D721Med (cell line): Measurements from ENCODE around the gene RAPGEF6.

Source experiments
- DNase-seq: peaks from one replicate; pipeline ENCODE4 v3.0.0; 2011; ENCODE audit warnings: low spot score; ENCODE audit not compliant: insufficient read length
- FAIRE-seq: peaks from 2 replicates; lab custom pipeline; 2011; peaks lifted over from hg19 to GRCh38; lab: Jason Lieb, UNC
- TF ChIP-seq, protein P1 (sequence below): IDR thresholded peaks from 2 replicates; pipeline ENCODE4 v1.5.1; 2012; ENCODE audit warnings: mild to moderate bottlenecking, control low read depth; ENCODE audit not compliant: insufficient read depth; ENCODE audit errors: missing control alignments

The RAPGEF6 gene

GRCh38 chr5:131533836-131534235, 101.2 kb downstream of the RAPGEF6 start:
- FAIRE-seq (no peak), DNase-seq (no peak)
- TF ChIP-seq, protein P1, sequence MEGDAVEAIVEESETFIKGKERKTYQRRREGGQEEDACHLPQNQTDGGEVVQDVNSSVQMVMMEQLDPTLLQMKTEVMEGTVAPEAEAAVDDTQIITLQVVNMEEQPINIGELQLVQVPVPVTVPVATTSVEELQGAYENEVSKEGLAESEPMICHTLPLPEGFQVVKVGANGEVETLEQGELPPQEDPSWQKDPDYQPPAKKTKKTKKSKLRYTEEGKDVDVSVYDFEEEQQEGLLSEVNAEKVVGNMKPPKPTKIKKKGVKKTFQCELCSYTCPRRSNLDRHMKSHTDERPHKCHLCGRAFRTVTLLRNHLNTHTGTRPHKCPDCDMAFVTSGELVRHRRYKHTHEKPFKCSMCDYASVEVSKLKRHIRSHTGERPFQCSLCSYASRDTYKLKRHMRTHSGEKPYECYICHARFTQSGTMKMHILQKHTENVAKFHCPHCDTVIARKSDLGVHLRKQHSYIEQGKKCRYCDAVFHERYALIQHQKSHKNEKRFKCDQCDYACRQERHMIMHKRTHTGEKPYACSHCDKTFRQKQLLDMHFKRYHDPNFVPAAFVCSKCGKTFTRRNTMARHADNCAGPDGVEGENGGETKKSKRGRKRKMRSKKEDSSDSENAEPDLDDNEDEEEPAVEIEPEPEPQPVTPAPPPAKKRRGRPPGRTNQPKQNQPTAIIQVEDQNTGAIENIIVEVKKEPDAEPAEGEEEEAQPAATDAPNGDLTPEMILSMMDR, result no peak

GRCh38 chr5:131532031-131532640, 102.9 kb downstream of the RAPGEF6 start:
- TF ChIP-seq, protein P1, result no peak
- DNase-seq (no peak), FAIRE-seq (no peak)

- FAIRE-seq, result no peak
- DNase-seq, result no peak
- TF ChIP-seq, protein P1, result no peak
Observed at GRCh38 chr5:131530706-131531331, 104.2 kb downstream of the RAPGEF6 start.

- no peak for FAIRE-seq
- no peak for DNase-seq
- TF ChIP-seq, protein P1, result no peak
Observed at GRCh38 chr5:131528682-131529081, 106.3 kb downstream of the RAPGEF6 start.

- FAIRE-seq, result no peak
- DNase-seq, result no peak
- TF ChIP-seq, protein P1, result no peak
Observed at GRCh38 chr5:131525805-131526204, 109.2 kb downstream of the RAPGEF6 start.

- no peak for FAIRE-seq
- DNase-seq, result no peak
- TF ChIP-seq, protein P1, result no peak
Observed at GRCh38 chr5:131524431-131524830, 110.6 kb downstream of the RAPGEF6 start.
